GM12892 (cell line): ENCODE measurements around the gene ADIRF.

Experiments
- POLR2A ChIP-seq: IDR thresholded peaks from 2 replicates; pipeline ENCODE4 v1.6.1; 2011; ENCODE audit warnings: low read depth, low read length, control low read depth
- POLR2AphosphoS5 ChIP-seq: IDR thresholded peaks from 2 replicates; pipeline ENCODE4 v1.6.1; 2011; ENCODE audit warnings: low read depth, low read length, control low read depth

GRCh38 chr10:86968271-86968993 lies at the start of gene ADIRF:
- no peak for TF ChIP-seq POLR2A
- TF ChIP-seq POLR2AphosphoS5, result no peak
